Caco-2 (cell line): ENCODE measurements around the gene MXD1. TPM values are rescaled to one million over a fixed set of nuclear protein-coding genes. Genes with fewer than 3 reads are reported as not detected.

ENCODE experiments used
- BruUV-seq: library from RNA; stranded (reverse); fragments of 400-500 nt; replicated peaks from 2 replicates; lab custom pipeline; 2021; lab: Mats Ljungman, UMichigan
- CTCF ChIA-PET: fragments of 300-600 bp; sonication (Branson Sonifier 250); formaldehyde crosslinking; loops from one replicate; lab custom pipeline; 2022; ENCODE audit warnings: antibody characterized with exemption; lab: Charles Lee
- POLR2A ChIA-PET: fragments of 300-600 bp; sonication (Branson Sonifier 250); formaldehyde crosslinking; loops from one replicate; lab custom pipeline; 2022; ENCODE audit warnings: antibody characterized with exemption; lab: Charles Lee
- DNase-seq, 2 experiments: peaks; one replicate each; pipeline versions ENCODE4 v3.0.0 to v3.0.0-alpha.2; 2020 to 2022
- H3K27me3 ChIP-seq: replicated peaks from 2 replicates; pipeline ENCODE4 v1.6.0; 2011; ENCODE audit warnings: low read length; ENCODE audit not compliant: control insufficient read depth, insufficient read depth
- H3K36me3 ChIP-seq: 2 replicates; pipeline ENCODE4 v1.5.1; 2011; ENCODE audit warnings: low read length; ENCODE audit not compliant: control insufficient read depth, insufficient read depth
- H3K4me1 ChIP-seq: fragments of 250-450 bp; sonication (Bioruptor Pico); 2 replicates; pipeline ENCODE4 v1.5.1; 2020; ENCODE audit warnings: mild to moderate bottlenecking
- H3K4me3 ChIP-seq: 2 replicates; pipeline ENCODE4 v1.5.1; 2011; ENCODE audit warnings: low read depth, mild to moderate bottlenecking, control low read depth, low read length
- H3K9me3 ChIP-seq: fragments of 250-450 bp; sonication (Bioruptor Pico); 2 replicates; pipeline ENCODE4 v1.5.1; 2020; ENCODE audit warnings: mild to moderate bottlenecking, moderate library complexity
- H3K27ac Mint-ChIP-seq: one replicate; pipeline ENCODE4 v1.8.0; 2022; ENCODE audit warnings: mixed read lengths; ENCODE audit not compliant: unreplicated experiment
- H3K27me3 Mint-ChIP-seq: one replicate; pipeline ENCODE4 v1.8.0; 2022; ENCODE audit warnings: mixed read lengths; ENCODE audit not compliant: insufficient read depth, unreplicated experiment
- H3K36me3 Mint-ChIP-seq: one replicate; pipeline ENCODE4 v1.8.0; 2022; ENCODE audit warnings: mild to moderate bottlenecking, mixed read lengths; ENCODE audit not compliant: insufficient read depth, unreplicated experiment
- H3K4me1 Mint-ChIP-seq: one replicate; pipeline ENCODE4 v1.8.0; 2022; ENCODE audit warnings: low read depth, mixed read lengths; ENCODE audit not compliant: unreplicated experiment
- H3K4me3 Mint-ChIP-seq: one replicate; pipeline ENCODE4 v1.8.0; 2022; ENCODE audit warnings: mild to moderate bottlenecking, moderate library complexity, mixed read lengths; ENCODE audit not compliant: unreplicated experiment
- H3K9me3 Mint-ChIP-seq: one replicate; pipeline ENCODE4 v1.8.0; 2022; ENCODE audit warnings: mixed read lengths; ENCODE audit not compliant: unreplicated experiment
- CTCF ChIP-seq, 2 experiments: fragments of 200-600 bp in 1 of 2; IDR thresholded peaks; 1 replicate in 1 of 2; 2 replicates in 1 of 2; pipeline versions ENCODE4 v1.5.1 to v1.8.0; 2011 to 2022; ENCODE audit warnings: antibody characterized with exemption in 1 of 2, control low read depth in 1 of 2, inconsistent platforms in 1 of 2, low read depth in 1 of 2, low read length in 1 of 2, mild to moderate bottlenecking in 1 of 2, moderate library complexity in 1 of 2; ENCODE audit not compliant: insufficient read depth in 1 of 2, severe bottlenecking in 1 of 2, unreplicated experiment in 1 of 2
- intact Hi-C: fragments of 100-400 bp; cut with micrococcal nuclease; formaldehyde crosslinking; loops from one replicate; pipeline ENCODE4 v1.10.0; 2022; ENCODE audit not compliant: unreplicated experiment
- total RNA-seq: library from RNA; stranded (reverse); gene quantifications from 2 replicates; pipeline ENCODE4 v1.2.3, GENCODE V29; 2022

Gene MXD1
- total RNA-seq, 1 experiment from 2014 or later: 9.5 TPM

GRCh38 chr2:69946351-69947324 is 31.7 kb downstream of the MXD1 start:
- Mint-ChIP-seq H3K4me3 (no peak overlapping the region), H3K27me3 (no peaks in the 10 kb centered on the region), H3K9me3 (no peaks in the 10 kb centered on the region), H3K27ac (no peak overlapping the region), H3K4me1 (peaks cover 29% of the 10 kb centered on the region), H3K36me3 (peaks cover 14% of the 10 kb centered on the region)
- ChIA-PET CTCF (no interaction called here), POLR2A (interaction anchor here (1.4 kb wide), 1 partner anchor 32 kb away, joined by 5 read pairs; the partner anchor contains the start of gene MXD1)
- TF ChIP-seq CTCF (IDR thresholded peaks at IDR 0.05; ENCODE audit: insufficient read depth in 1 of 2, low read depth in 1 of 2, low read length in 1 of 2, severe bottlenecking in 1 of 2, unreplicated experiment in 1 of 2): no peak
- H3K9me3 ChIP-seq: no peaks in the 10 kb centered on the region
- DNase-seq: no peak
- BruUV-seq: no TSS peak
- no peaks in the 10 kb centered on the region for H3K27me3 ChIP-seq
- no peaks in the 10 kb centered on the region; the same call in 1 of the 2 replicates for H3K36me3 ChIP-seq
- H3K4me1 ChIP-seq: no peaks in the 10 kb centered on the region
- intact Hi-C loops: no loop called here
- no peak overlapping the region for H3K4me3 ChIP-seq

GRCh38 chr2:69947325-69947931 is 32.5 kb downstream of the MXD1 start:
- no peaks in the 10 kb centered on the region for H3K9me3 Mint-ChIP-seq
- no TSS peak for BruUV-seq
- TF ChIP-seq CTCF (IDR thresholded peaks at IDR 0.05; ENCODE audit: insufficient read depth in 1 of 2, low read depth in 1 of 2, low read length in 1 of 2, severe bottlenecking in 1 of 2, unreplicated experiment in 1 of 2): no peak
- intact Hi-C loops: no loop called here
- POLR2A ChIA-PET: interaction anchor here (1.4 kb wide), 1 partner anchor 33 kb away, joined by 5 read pairs; the partner anchor contains the start of gene MXD1
- H3K27ac Mint-ChIP-seq: no peak overlapping the region
- Histone ChIP-seq H3K4me1 (no peaks in the 10 kb centered on the region), H3K9me3 (no peaks in the 10 kb centered on the region), H3K27me3 (no peaks in the 10 kb centered on the region), H3K4me3 (no peak overlapping the region), H3K36me3 (no peaks in the 10 kb centered on the region; the same call in 1 of the 2 replicates)
- H3K4me3 Mint-ChIP-seq: no peak overlapping the region
- peaks cover 9% of the 10 kb centered on the region for H3K36me3 Mint-ChIP-seq
- no peak for DNase-seq
- CTCF ChIA-PET: no interaction called here
- H3K27me3 Mint-ChIP-seq: no peaks in the 10 kb centered on the region
- H3K4me1 Mint-ChIP-seq: peaks cover 29% of the 10 kb centered on the region
